Measurements from ENCODE around the gene GFOD2. TPM values are rescaled to one million over a fixed set of nuclear protein-coding genes. Genes with fewer than 3 reads are reported as not detected.

GFOD2 gene
- total and polyA plus RNA-seq, 2 of the 13 experiments (the other 11 are each of a cell fraction or from before 2014, with no cell fraction given) = 11.1 to 17.2 TPM

- TF ChIP-seq DR1 (CRISPR knock-in tag; IDR thresholded peaks at IDR 0.05) (peak; percentile 51), PRMT3 (CRISPR knock-in tag; IDR thresholded peaks at IDR 0.05; ENCODE audit: borderline replicate concordance, low read depth) (no peak), YEATS2 (CRISPR knock-in tag; IDR thresholded peaks at IDR 0.05; ENCODE audit: borderline replicate concordance) (peak; percentile 91), RXRB (CRISPR knock-in tag; IDR thresholded peaks at IDR 0.05; ENCODE audit: borderline replicate concordance) (peak; percentile 28; the same call in 1 of the 2 replicates), GRHL1 (CRISPR knock-in tag; conservative IDR thresholded peaks at IDR 0.05) (no peak), AHR (CRISPR knock-in tag; IDR thresholded peaks at IDR 0.05) (peak; percentile 21; the same call in 1 of the 2 replicates), NCOA1 (CRISPR knock-in tag; IDR thresholded peaks at IDR 0.05) (no peak), CREB3 (CRISPR knock-in tag; IDR thresholded peaks at IDR 0.05) (no peak; the same call in none of the 2 replicates), KLF13 (CRISPR knock-in tag; IDR thresholded peaks at IDR 0.05) (no peak; the same call in 1 of the 2 replicates), ZBTB8A (CRISPR knock-in tag; IDR thresholded peaks at IDR 0.05; ENCODE audit: borderline replicate concordance, low read depth) (0 out of 2 replicates have a peak, but pooled peaks have one; percentile 64), NR2F2 (IDR thresholded peaks at IDR 0.05; ENCODE audit: borderline replicate concordance, low read depth) (peak; percentile 35; the same call in 1 of the 2 replicates), SP2 (CRISPR knock-in tag; IDR thresholded peaks at IDR 0.05) (peak; percentile 56), ARID4A (CRISPR knock-in tag; IDR thresholded peaks at IDR 0.05; ENCODE audit: borderline replicate concordance) (peak; percentile 91), DNMT3B (CRISPR knock-in tag; conservative IDR thresholded peaks at IDR 0.05) (peak; percentile 66; the same call in 1 of the 2 replicates), MED1 (CRISPR knock-in tag; IDR thresholded peaks at IDR 0.05) (no peak), ZNF530 (CRISPR knock-in tag; IDR thresholded peaks at IDR 0.05; ENCODE audit: low read depth) (peak; percentile 73; the same call in 1 of the 2 replicates), PRDM15 (CRISPR knock-in tag; IDR thresholded peaks at IDR 0.05) (no peak), PHF5A (CRISPR knock-in tag; IDR thresholded peaks at IDR 0.05; ENCODE audit: low read depth, unreplicated experiment) (peak; percentile 74)
Measured at GRCh38 chr16:67659675-67660563, 59.2 kb downstream of the GFOD2 start, which contains the start of gene ACD (continued).
